Astrocyte of the cerebellum (primary cell): ENCODE data around the gene CD177.

Experiments used
- DNase-seq: peaks from one replicate; pipeline ENCODE4 v3.0.0-alpha.2; 2011; ENCODE audit warnings: low read depth
- H3K4me3 ChIP-seq: 2 replicates; pipeline ENCODE4 v1.5.1; 2011; ENCODE audit warnings: mild to moderate bottlenecking, low read depth, low read length, moderate library complexity
- CTCF ChIP-seq: IDR thresholded peaks from 2 replicates; pipeline ENCODE4 v1.5.1; 2012; ENCODE audit warnings: low read length, low read depth, moderate library complexity, mild to moderate bottlenecking; ENCODE audit errors: missing control alignments
- in situ Hi-C: cut with HindIII; loops from 2 replicates; pipeline ENCODE4 v1.10.0; 2017; ENCODE audit warnings: low sequenced_read_pairs

Gene CD177

GRCh38 chr19:43311256-43311655, 42.2 kb upstream of the CD177 start:
- in situ Hi-C loops: no loop called here
- no peak overlapping the region for H3K4me3 ChIP-seq
- DNase-seq: no peak
- no peak for TF ChIP-seq CTCF

GRCh38 chr19:43311706-43312105, 41.8 kb upstream of the CD177 start:
- no peak for DNase-seq
- no peak overlapping the region for H3K4me3 ChIP-seq
- TF ChIP-seq CTCF: no peak
- in situ Hi-C loops: no loop called here

- no peak overlapping the region for H3K4me3 ChIP-seq
- DNase-seq: no peak
- TF ChIP-seq CTCF: no peak
- in situ Hi-C loops: no loop called here
Observed at GRCh38 chr19:43313711-43314495, 39.6 kb upstream of the CD177 start.

GRCh38 chr19:43315851-43316250, 37.6 kb upstream of the CD177 start:
- H3K4me3 ChIP-seq: no peak overlapping the region
- TF ChIP-seq CTCF: no peak
- no peak for DNase-seq
- in situ Hi-C loops: no loop called here

- in situ Hi-C loops: no loop called here
- H3K4me3 ChIP-seq: no peak overlapping the region
- TF ChIP-seq CTCF: peak; percentile 19
- DNase-seq: no peak
Observed at GRCh38 chr19:43316591-43317319, 36.7 kb upstream of the CD177 start.

- no peak overlapping the region for H3K4me3 ChIP-seq
- DNase-seq: no peak
- in situ Hi-C loops: no loop called here
- TF ChIP-seq CTCF: no peak
Observed at GRCh38 chr19:43318203-43318602, 35.3 kb upstream of the CD177 start.
